Activated CD8-positive, alpha-beta memory T cell treated with anti-CD3 and anti-CD28 coated beads for 24 hours (primary cell): ENCODE data around the gene RNLS.
"Not testable (repeated sequence)": the region's sequence is repeated elsewhere in the genome, so short reads cannot be mapped to it uniquely, and the experiment has no call there.

Source experiments
- DNase-seq: peaks from one replicate; pipeline ENCODE4 v3.0.0-alpha.2; 2020

The RNLS gene

GRCh38 chr10:88521791-88522190, 61.3 kb downstream of the RNLS start:
- DNase-seq, result no peak

GRCh38 chr10:88515235-88515634, 67.9 kb downstream of the RNLS start:
- no peak for DNase-seq

- no peak for DNase-seq
Measured at GRCh38 chr10:88512599-88512998, 70.5 kb downstream of the RNLS start.

GRCh38 chr10:88508796-88509195, 74.3 kb downstream of the RNLS start:
- DNase-seq, result no peak

- no peak for DNase-seq
Measured at GRCh38 chr10:88507826-88508453, 75.2 kb downstream of the RNLS start.

- DNase-seq, result no peak
Measured at GRCh38 chr10:88507404-88507803, 75.7 kb downstream of the RNLS start.

GRCh38 chr10:88505680-88506215, 77.4 kb downstream of the RNLS start:
- DNase-seq, result no peak

- no peak for DNase-seq
Measured at GRCh38 chr10:88505265-88505664, 77.9 kb downstream of the RNLS start.

- no peak for DNase-seq
Measured at GRCh38 chr10:88500656-88501055, 82.5 kb downstream of the RNLS start.

GRCh38 chr10:88499569-88500470, 83.3 kb downstream of the RNLS start:
- no peak for DNase-seq

GRCh38 chr10:88497913-88498312, 85.2 kb downstream of the RNLS start:
- DNase-seq, result no peak

- DNase-seq, result no peak
Measured at GRCh38 chr10:88494537-88494936, 88.6 kb downstream of the RNLS start.

- no peak for DNase-seq
Measured at GRCh38 chr10:88493691-88494483, 89.2 kb downstream of the RNLS start.

GRCh38 chr10:88491314-88491713, 91.8 kb downstream of the RNLS start:
- DNase-seq, result no peak

- no peak for DNase-seq
Measured at GRCh38 chr10:88490231-88490980, 92.7 kb downstream of the RNLS start.

- no peak for DNase-seq
Measured at GRCh38 chr10:88489107-88489506, 94.0 kb downstream of the RNLS start.

- not testable (repeated sequence) for DNase-seq
Measured at GRCh38 chr10:88486816-88487215, 96.3 kb downstream of the RNLS start.

- no peak for DNase-seq
Measured at GRCh38 chr10:88482220-88482619, 100.9 kb downstream of the RNLS start.

- no peak for DNase-seq
Measured at GRCh38 chr10:88478256-88478655, 104.9 kb downstream of the RNLS start.

GRCh38 chr10:88477343-88478085, 105.6 kb downstream of the RNLS start:
- no peak for DNase-seq
